Skeletal muscle cell (primary cell): Measurements from ENCODE around the gene PPEF1.
"Not testable (repeated sequence)": the region's sequence is repeated elsewhere in the genome, so short reads cannot be mapped to it uniquely, and the experiment has no call there.

ENCODE experiments used
- DNase-seq: peaks from one replicate; pipeline ENCODE4 v3.0.0-alpha.2; 2010; ENCODE audit warnings: low read depth
- H3K4me3 ChIP-seq: 2 replicates; pipeline ENCODE4 v1.5.1; 2011; ENCODE audit warnings: low read depth, mild to moderate bottlenecking, control low read depth, low read length, moderate library complexity

The PPEF1 gene

GRCh38 chrX:18769812-18770573 lies 62.5 kb downstream of the PPEF1 start:
- H3K4me3 ChIP-seq, result no peak overlapping the region
- no peak for DNase-seq

- no peak for DNase-seq
- no peak overlapping the region for H3K4me3 ChIP-seq
Observed at GRCh38 chrX:18789916-18790315, 82.5 kb downstream of the PPEF1 start.

- no peak overlapping the region for H3K4me3 ChIP-seq
- DNase-seq, result no peak
Observed at GRCh38 chrX:18792828-18793227, 85.4 kb downstream of the PPEF1 start.

GRCh38 chrX:18793601-18794089 lies 86.2 kb downstream of the PPEF1 start:
- no peak for DNase-seq
- no peak overlapping the region for H3K4me3 ChIP-seq

- DNase-seq, result no peak
- H3K4me3 ChIP-seq, result no peak overlapping the region
Observed at GRCh38 chrX:18797141-18797540, 89.7 kb downstream of the PPEF1 start.

GRCh38 chrX:18799911-18800310 lies 92.5 kb downstream of the PPEF1 start:
- no peak overlapping the region for H3K4me3 ChIP-seq
- no peak for DNase-seq

GRCh38 chrX:18809641-18810040 lies 102.2 kb downstream of the PPEF1 start:
- DNase-seq, result no peak
- H3K4me3 ChIP-seq, result no peak overlapping the region

- H3K4me3 ChIP-seq, result no peak overlapping the region
- DNase-seq, result no peak
Observed at GRCh38 chrX:18810416-18810815, 103.0 kb downstream of the PPEF1 start.

- H3K4me3 ChIP-seq, result no peak overlapping the region
- no peak for DNase-seq
Observed at GRCh38 chrX:18825375-18825774, 117.9 kb downstream of the PPEF1 start.

- no peak for DNase-seq
- no peak overlapping the region for H3K4me3 ChIP-seq
Observed at GRCh38 chrX:18828832-18829404, 121.5 kb downstream of the PPEF1 start.

- DNase-seq, result peak; percentile 18
- no peak overlapping the region for H3K4me3 ChIP-seq
Observed at GRCh38 chrX:18833071-18833731, 125.8 kb downstream of the PPEF1 start.

- DNase-seq, H3K4me3 ChIP-seq: not testable (repeated sequence)
Observed at GRCh38 chrX:18847901-18848300, 140.5 kb downstream of the PPEF1 start.

GRCh38 chrX:18855919-18856644 lies 148.6 kb downstream of the PPEF1 start:
- peak; percentile 47 for DNase-seq
- no peak overlapping the region for H3K4me3 ChIP-seq

GRCh38 chrX:18856645-18856997 lies 149.2 kb downstream of the PPEF1 start:
- H3K4me3 ChIP-seq, result no peak overlapping the region
- DNase-seq, result no peak

- no peak overlapping the region for H3K4me3 ChIP-seq
- DNase-seq, result no peak
Observed at GRCh38 chrX:18861511-18861910, 154.1 kb downstream of the PPEF1 start.

- no peak overlapping the region for H3K4me3 ChIP-seq
Observed at GRCh38 chrX:18864390-18864920, 157.0 kb downstream of the PPEF1 start.

GRCh38 chrX:18871161-18871890 lies 163.9 kb downstream of the PPEF1 start:
- no peak overlapping the region for H3K4me3 ChIP-seq
- no peak for DNase-seq

More at GRCh38 chrX:18864390-18864920, 157.0 kb downstream of the PPEF1 start:
- no peak for DNase-seq

GRCh38 chrX:18871970-18872369 lies 164.5 kb downstream of the PPEF1 start:
- H3K4me3 ChIP-seq, result no peak overlapping the region

GRCh38 chrX:18872621-18873020 lies 165.2 kb downstream of the PPEF1 start:
- no peak for DNase-seq
- H3K4me3 ChIP-seq, result no peak overlapping the region

More at GRCh38 chrX:18871970-18872369, 164.5 kb downstream of the PPEF1 start:
- DNase-seq, result no peak
